ENCODE results near the gene FOXJ3.

DNA sequence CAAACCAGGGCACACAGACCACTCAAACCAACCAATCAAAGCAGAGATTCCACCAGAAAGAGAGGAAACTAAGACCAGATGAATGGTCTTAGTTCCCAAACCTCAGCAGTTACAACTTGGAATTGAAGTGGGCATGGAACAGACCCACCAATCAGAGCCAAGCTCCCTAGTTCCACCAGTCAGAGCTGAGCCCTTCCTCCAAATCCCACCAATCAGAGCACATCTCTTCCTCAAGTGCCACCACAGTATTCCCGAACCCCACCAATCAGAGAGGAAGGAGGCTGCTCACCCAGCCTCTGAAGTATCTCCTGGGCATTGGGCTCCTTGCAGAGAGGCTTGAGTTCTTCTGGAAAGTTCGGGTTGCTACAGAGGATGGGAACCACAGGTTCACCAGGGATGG is 171.9 kb downstream of the FOXJ3 start:
- no peak for TF ChIP-seq POLR2A (IDR thresholded peaks at IDR 0.05)
- TF ChIP-seq, protein P1, sequence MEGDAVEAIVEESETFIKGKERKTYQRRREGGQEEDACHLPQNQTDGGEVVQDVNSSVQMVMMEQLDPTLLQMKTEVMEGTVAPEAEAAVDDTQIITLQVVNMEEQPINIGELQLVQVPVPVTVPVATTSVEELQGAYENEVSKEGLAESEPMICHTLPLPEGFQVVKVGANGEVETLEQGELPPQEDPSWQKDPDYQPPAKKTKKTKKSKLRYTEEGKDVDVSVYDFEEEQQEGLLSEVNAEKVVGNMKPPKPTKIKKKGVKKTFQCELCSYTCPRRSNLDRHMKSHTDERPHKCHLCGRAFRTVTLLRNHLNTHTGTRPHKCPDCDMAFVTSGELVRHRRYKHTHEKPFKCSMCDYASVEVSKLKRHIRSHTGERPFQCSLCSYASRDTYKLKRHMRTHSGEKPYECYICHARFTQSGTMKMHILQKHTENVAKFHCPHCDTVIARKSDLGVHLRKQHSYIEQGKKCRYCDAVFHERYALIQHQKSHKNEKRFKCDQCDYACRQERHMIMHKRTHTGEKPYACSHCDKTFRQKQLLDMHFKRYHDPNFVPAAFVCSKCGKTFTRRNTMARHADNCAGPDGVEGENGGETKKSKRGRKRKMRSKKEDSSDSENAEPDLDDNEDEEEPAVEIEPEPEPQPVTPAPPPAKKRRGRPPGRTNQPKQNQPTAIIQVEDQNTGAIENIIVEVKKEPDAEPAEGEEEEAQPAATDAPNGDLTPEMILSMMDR (IDR thresholded peaks at IDR 0.05), result no peak
